B cell (primary cell): ENCODE data around the gene CEACAM21.

Source experiments
- CTCF ChIP-seq: fragments of 200-600 bp; IDR thresholded peaks from one replicate; pipeline ENCODE4 v1.8.0; 2022; ENCODE audit warnings: antibody characterized with exemption, mild to moderate bottlenecking
- EZH2 ChIP-seq: IDR thresholded peaks from 2 replicates; pipeline ENCODE4 v1.6.1; 2012; ENCODE audit warnings: borderline replicate concordance, low read depth, mild to moderate bottlenecking, moderate library complexity, low read length; ENCODE audit not compliant: insufficient read depth, poor library complexity, severe bottlenecking

GRCh38 chr19:41601771-41602170 is 25.8 kb downstream of the CEACAM21 start:
- TF ChIP-seq EZH2 (no peak), CTCF (no peak)
